B cell (primary cell): Measurements from ENCODE around the gene AMER3. TPM values are rescaled to one million over a fixed set of nuclear protein-coding genes. Genes with fewer than 3 reads are reported as not detected.

Experiments
- ATAC-seq: fragments of 200-7000 bp; cut with Tn5 transposase; one replicate; pipeline ENCODE4 v1.10.0; 2021; ENCODE audit warnings: low read depth, mild to moderate bottlenecking, moderate number of reproducible peaks, moderate library complexity
- CTCF ChIA-PET: fragments of 350-600 bp; sonication (Branson Sonifier 250); formaldehyde crosslinking; loops from one replicate; lab custom pipeline; 2021; ENCODE audit warnings: antibody characterized with exemption, inconsistent platforms; lab: Charles Lee
- POLR2A ChIA-PET: fragments of 350-600 bp; sonication (Branson Sonifier 250); formaldehyde crosslinking; loops from one replicate; lab custom pipeline; 2021; ENCODE audit warnings: antibody characterized with exemption; lab: Charles Lee
- DNase-seq: peaks from one replicate; pipeline ENCODE4 v3.0.0; 2013
- H2AFZ ChIP-seq: 2 replicates; pipeline ENCODE4 v1.6.1; 2012; ENCODE audit warnings: mild to moderate bottlenecking, low read depth, low read length; ENCODE audit not compliant: insufficient read depth, poor library complexity, severe bottlenecking
- H3K27ac ChIP-seq, 2 donors: 1 replicate in 1 of 2; 2 replicates in 1 of 2; pipeline ENCODE4 v1.5.1; 2012 to 2013; ENCODE audit warnings: low read length in 2 of 2, mild to moderate bottlenecking in 2 of 2, moderate library complexity in 1 of 2
- H3K27me3 ChIP-seq, 4 experiments: fragments of 200-600 bp in 1 of 4; sonication (generic) in 1 of 4; replicated peaks in 1 of 4; 1 replicate in 2 of 4; 2 replicates in 2 of 4; pipeline versions ENCODE4 v1.6.1 to v1.7.0; 2013 to 2016; ENCODE audit warnings: low read length in 3 of 4, mild to moderate bottlenecking in 2 of 4, mixed read lengths in 1 of 4, moderate library complexity in 1 of 4; ENCODE audit not compliant: insufficient read depth in 4 of 4, control insufficient read depth in 3 of 4; ENCODE audit errors: control extremely low read depth in 1 of 4
- H3K36me3 ChIP-seq, 2 experiments: replicated peaks in 1 of 2; 1 replicate in 1 of 2; 2 replicates in 1 of 2; pipeline versions ENCODE4 v1.6.1 to v1.7.1; 2013; ENCODE audit warnings: low read length in 1 of 2; ENCODE audit not compliant: insufficient read depth in 2 of 2, control insufficient read depth in 1 of 2; ENCODE audit errors: control extremely low read depth in 1 of 2, extremely low read depth in 1 of 2
- H3K4me1 ChIP-seq, 2 donors: fragments of 200-600 bp in 1 of 2; sonication (generic) in 1 of 2; 1 replicate in 1 of 2; 2 replicates in 1 of 2; pipeline versions ENCODE4 v1.5.1 to v1.6.1; 2013 to 2017; ENCODE audit warnings: low read length in 2 of 2; ENCODE audit not compliant: control insufficient read depth in 2 of 2, insufficient read depth in 2 of 2
- H3K4me2 ChIP-seq: replicated peaks from 2 replicates; pipeline ENCODE3; 2012; ENCODE audit warnings: mild to moderate bottlenecking, low read depth, low read length; ENCODE audit not compliant: poor library complexity, severe bottlenecking
- H3K4me3 ChIP-seq, 5 experiments: fragments of 200-600 bp in 1 of 5; sonication (generic) in 1 of 5; 1 replicate in 3 of 5; 2 replicates in 2 of 5; pipeline versions ENCODE4 v1.5.1 to v1.7.0; 2011 to 2016; ENCODE audit warnings: low read length in 4 of 5, mild to moderate bottlenecking in 4 of 5, low read depth in 2 of 5, control low read depth in 1 of 5, moderate library complexity in 1 of 5; ENCODE audit not compliant: insufficient read depth in 1 of 5; ENCODE audit errors: control extremely low read depth in 1 of 5, extremely low read depth in 1 of 5
- H3K79me2 ChIP-seq: fragments of 200-600 bp; sonication (generic); one replicate; pipeline ENCODE4 v1.6.0; 2016; ENCODE audit warnings: low read length; ENCODE audit not compliant: control insufficient read depth, insufficient read depth
- H3K9ac ChIP-seq: fragments of 200-600 bp; sonication (generic); 2 replicates; pipeline ENCODE4 v1.6.1; 2017; ENCODE audit warnings: mild to moderate bottlenecking, low read length, moderate library complexity
- H3K9me3 ChIP-seq, 3 donors: one replicate each; pipeline versions ENCODE4 v1.6.1 to v1.7.1; 2013; ENCODE audit warnings: low read length in 2 of 3; ENCODE audit not compliant: control insufficient read depth in 2 of 3, insufficient read depth in 1 of 3; ENCODE audit errors: control extremely low read depth in 1 of 3
- H4K20me1 ChIP-seq: 2 replicates; pipeline ENCODE4 v1.6.0; 2012; ENCODE audit warnings: mild to moderate bottlenecking, low read length; ENCODE audit not compliant: insufficient read depth, control insufficient read depth, poor library complexity, severe bottlenecking
- H3K27ac Mint-ChIP-seq: one replicate; pipeline ENCODE4 v1.8.0; 2021; ENCODE audit warnings: mixed read lengths
- H3K27me3 Mint-ChIP-seq: one replicate; pipeline ENCODE4 v1.8.0; 2021; ENCODE audit warnings: mixed read lengths
- H3K4me1 Mint-ChIP-seq: one replicate; pipeline ENCODE4 v1.8.0; 2021; ENCODE audit warnings: mixed read lengths
- H3K4me3 Mint-ChIP-seq: one replicate; pipeline ENCODE4 v1.8.0; 2021; ENCODE audit warnings: mixed read lengths
- H3K9me3 Mint-ChIP-seq: one replicate; pipeline ENCODE4 v1.8.0; 2022; ENCODE audit warnings: mixed read lengths; ENCODE audit not compliant: insufficient read depth
- EZH2 ChIP-seq: IDR thresholded peaks from 2 replicates; pipeline ENCODE4 v1.6.1; 2012; ENCODE audit warnings: borderline replicate concordance, low read depth, mild to moderate bottlenecking, moderate library complexity, low read length; ENCODE audit not compliant: insufficient read depth, poor library complexity, severe bottlenecking
- WGBS: methylation state at CpG from one replicate; pipeline ENCODE4 v1.1.5; 2013; ENCODE audit warnings: missing lambda C conversion rate; ENCODE audit not compliant: insufficient coverage; 5-methylcytosine and 5-hydroxymethylcytosine counted together
- intact Hi-C: fragments of 100-400 bp; cut with micrococcal nuclease; formaldehyde crosslinking; loops from one replicate; pipeline ENCODE4 v1.10.0; 2022
- polyA plus RNA-seq: library from polyadenylated mRNA; depleted of rRNA; stranded (reverse); fragments of >200 nt; gene quantifications from 2 replicates; pipeline ENCODE4 v1.2.3, GENCODE V29; 2012
- total RNA-seq, 2 donors: library from RNA; stranded (reverse); fragments of 120-200 nt in 1 of 2; gene quantifications; 1 replicate in 1 of 2; 2 replicates in 1 of 2; pipeline versions ENCODE4 v1.2.3 to v1.2.4, GENCODE V29; 2013 to 2022
- TF ChIP-seq, protein P1 (sequence below): fragments of 200-600 bp; IDR thresholded peaks from one replicate; pipeline ENCODE4 v1.8.0; 2022; ENCODE audit warnings: antibody characterized with exemption, mild to moderate bottlenecking

Gene AMER3
- total and polyA plus RNA-seq, 2 donors (not counting 1 experiment from before 2014, with no cell fraction given): not detected

DNA sequence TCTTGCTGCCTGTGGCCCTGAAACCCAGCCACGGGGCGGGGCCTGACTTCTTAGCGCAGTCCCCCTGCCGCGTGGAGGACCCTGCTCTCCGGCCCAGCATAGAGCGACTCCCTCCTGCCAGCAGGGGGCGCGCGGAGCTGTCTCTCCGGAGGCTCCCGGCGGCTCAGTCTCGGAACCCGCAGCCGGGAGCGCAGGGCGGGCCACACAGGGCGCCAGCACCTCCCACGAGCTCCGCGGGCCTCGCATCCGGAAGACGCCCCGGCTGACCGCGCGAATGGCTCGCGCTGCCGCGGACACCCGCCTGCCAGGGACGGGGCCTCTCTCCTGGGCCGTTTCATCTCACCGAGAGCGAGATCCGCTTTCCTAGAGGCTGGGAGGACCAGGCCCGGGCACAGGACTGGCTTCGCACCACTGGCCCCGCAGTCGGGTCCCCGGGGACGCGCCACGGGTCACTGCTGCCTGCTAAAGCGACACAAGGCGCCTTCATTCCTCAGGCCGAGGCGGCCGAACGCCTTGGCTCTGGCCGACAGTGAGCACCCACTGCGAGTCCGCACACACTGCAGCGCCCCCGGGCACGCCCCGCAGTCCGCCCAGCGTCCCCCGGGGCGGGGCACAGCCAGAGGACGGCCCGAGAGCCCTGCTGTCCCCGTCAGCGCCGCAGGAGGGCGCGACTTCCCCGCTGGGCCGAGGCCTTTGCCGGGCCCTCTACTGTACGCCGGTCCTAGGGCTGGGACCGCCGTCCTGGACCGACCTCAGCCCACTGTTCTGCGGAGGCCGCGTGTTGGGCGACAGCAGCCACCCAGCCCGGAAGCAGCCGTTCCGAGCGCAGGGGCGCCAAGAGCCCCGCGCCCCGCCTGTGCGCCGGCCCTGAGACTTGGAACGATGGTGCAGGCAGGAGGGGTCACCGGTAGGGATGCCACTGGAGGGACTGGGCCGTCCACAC is 42.4 kb downstream of the AMER3 start:
- CTCF ChIA-PET: interaction anchor here (0.8 to 10.0 kb wide), 28 partner anchors 9 to 695 kb away, joined by 3 to 210 read pairs (median 4); partner anchors contain the start of genes ARHGEF4, FAM168B, IMP4 and MZT2A
- H3K4me1 Mint-ChIP-seq: peaks cover 5% of the 10 kb centered on the region
- WGBS: under 1% methylated on average over 96 of the region's 96 CpGs

More for the DNA sequence above, 42.4 kb downstream of the AMER3 start:
- POLR2A ChIA-PET: no interaction called here
- no peaks in the 10 kb centered on the region for H3K79me2 ChIP-seq
- H3K4me2 ChIP-seq: peak overlapping the region; percentile 80
- H3K27ac Mint-ChIP-seq: peak overlapping the region; percentile 41
- no peaks in the 10 kb centered on the region for H3K36me3 ChIP-seq
- DNase-seq: peak; percentile 90
- no peaks in the 10 kb centered on the region for H3K9me3 ChIP-seq
- peak overlapping the region; percentile 89 for H2AFZ ChIP-seq
- peak; percentile 93 for ATAC-seq
- no peaks in the 10 kb centered on the region for H4K20me1 ChIP-seq
- intact Hi-C loops: loop anchor here (1.0 to 2.0 kb wide), 5 partner anchors 27 to 455 kb away; partner anchors contain the start of genes FAM168B and IMP4
- TF ChIP-seq, protein P1, sequence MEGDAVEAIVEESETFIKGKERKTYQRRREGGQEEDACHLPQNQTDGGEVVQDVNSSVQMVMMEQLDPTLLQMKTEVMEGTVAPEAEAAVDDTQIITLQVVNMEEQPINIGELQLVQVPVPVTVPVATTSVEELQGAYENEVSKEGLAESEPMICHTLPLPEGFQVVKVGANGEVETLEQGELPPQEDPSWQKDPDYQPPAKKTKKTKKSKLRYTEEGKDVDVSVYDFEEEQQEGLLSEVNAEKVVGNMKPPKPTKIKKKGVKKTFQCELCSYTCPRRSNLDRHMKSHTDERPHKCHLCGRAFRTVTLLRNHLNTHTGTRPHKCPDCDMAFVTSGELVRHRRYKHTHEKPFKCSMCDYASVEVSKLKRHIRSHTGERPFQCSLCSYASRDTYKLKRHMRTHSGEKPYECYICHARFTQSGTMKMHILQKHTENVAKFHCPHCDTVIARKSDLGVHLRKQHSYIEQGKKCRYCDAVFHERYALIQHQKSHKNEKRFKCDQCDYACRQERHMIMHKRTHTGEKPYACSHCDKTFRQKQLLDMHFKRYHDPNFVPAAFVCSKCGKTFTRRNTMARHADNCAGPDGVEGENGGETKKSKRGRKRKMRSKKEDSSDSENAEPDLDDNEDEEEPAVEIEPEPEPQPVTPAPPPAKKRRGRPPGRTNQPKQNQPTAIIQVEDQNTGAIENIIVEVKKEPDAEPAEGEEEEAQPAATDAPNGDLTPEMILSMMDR: peak; percentile 78
- TF ChIP-seq EZH2: no peak
- peak overlapping the region; percentile 30 to 92 (median 82) for H3K4me3 ChIP-seq
- peaks cover 4% of the 10 kb centered on the region for H3K27me3 Mint-ChIP-seq
- peak overlapping the region; percentile 81 for H3K4me3 Mint-ChIP-seq
- H3K9ac ChIP-seq: peak overlapping the region; percentile 87
- H3K4me1 ChIP-seq: peaks cover 7 to 14% of the 10 kb centered on the region in 2 donors
- peaks cover 0 to 5% (median 0%) of the 10 kb centered on the region in 4 experiments for H3K27me3 ChIP-seq
- H3K27ac ChIP-seq: peak overlapping the region; percentile 64 to 65
- no peaks in the 10 kb centered on the region for H3K9me3 Mint-ChIP-seq
